SK-N-SH (cell line): ENCODE data around the gene ERLEC1. TPM values are rescaled to one million over a fixed set of nuclear protein-coding genes. Genes with fewer than 3 reads are reported as not detected.

Source experiments
- CTCF ChIA-PET: fragments of 300-600, 350-600 bp; formaldehyde crosslinking; extraction: SDS; loops from one replicate; lab custom pipeline; 2021; lab: Yijun Ruan, JAX
- POLR2A ChIA-PET: fragments of 350-600 bp; sonication (Branson Sonifier 250); formaldehyde crosslinking; extraction: SDS; loops from one replicate; lab custom pipeline; 2020; ENCODE audit warnings: antibody characterized with exemption, inconsistent platforms; lab: Yijun Ruan, JAX
- DNase-seq: peaks from one replicate; pipeline ENCODE4 v3.0.0; 2012
- H2AFZ ChIP-seq: fragments of 200-600 bp; sonication (generic); 2 replicates; pipeline ENCODE4 v1.8.1; 2016; ENCODE audit warnings: antibody characterized with exemption, mild to moderate bottlenecking, low read depth
- H3F3A ChIP-seq: fragments of 200-600 bp; sonication (generic); replicated peaks from 2 replicates; pipeline ENCODE3; 2016; ENCODE audit warnings: antibody characterized with exemption, mild to moderate bottlenecking; ENCODE audit not compliant: insufficient read depth
- H3K27ac ChIP-seq, 2 experiments: fragments of 200-500 bp in 1 of 2; fragments of 200-600 bp in 1 of 2; sonication (Bioruptor generic) in 1 of 2; sonication (generic), shearing (Covaris generic) in 1 of 2; 2 replicates each; pipeline versions ENCODE4 v1.5.1 to v1.6.1; 2014 to 2016; ENCODE audit warnings: low read depth in 2 of 2, inconsistent platforms in 1 of 2, low read length in 1 of 2, mild to moderate bottlenecking in 1 of 2, mixed read lengths in 1 of 2
- H3K27me3 ChIP-seq: fragments of 200-600 bp; sonication (generic), shearing (Covaris generic); 2 replicates; pipeline ENCODE4 v1.6.1; 2016; ENCODE audit warnings: mixed run types; ENCODE audit not compliant: insufficient read depth
- H3K36me3 ChIP-seq, 2 experiments: fragments of 200-500 bp in 1 of 2; fragments of 200-600 bp in 1 of 2; sonication (Bioruptor generic) in 1 of 2; sonication (generic) in 1 of 2; replicated peaks in 1 of 2; 2 replicates each; pipeline versions ENCODE3 to v1.5.1; 2014 to 2016; ENCODE audit warnings: low read length in 1 of 2, mild to moderate bottlenecking in 1 of 2; ENCODE audit not compliant: insufficient read depth in 2 of 2, control insufficient read depth in 1 of 2
- H3K4me1 ChIP-seq, 2 experiments: fragments of 200-500 bp in 1 of 2; fragments of 200-600 bp in 1 of 2; sonication (Bioruptor generic) in 1 of 2; sonication (generic), shearing (Covaris generic) in 1 of 2; 2 replicates each; pipeline versions ENCODE4 v1.5.1 to v1.6.1; 2014 to 2016; ENCODE audit warnings: low read depth in 1 of 2, low read length in 1 of 2, mixed run types in 1 of 2; ENCODE audit not compliant: insufficient read depth in 2 of 2, control insufficient read depth in 1 of 2
- H3K4me2 ChIP-seq: fragments of 200-600 bp; sonication (generic), shearing (Covaris generic); 2 replicates; pipeline ENCODE4 v1.6.1; 2017; ENCODE audit warnings: mixed run types
- H3K4me3 ChIP-seq, 2 experiments: fragments of 200-500 bp in 1 of 2; fragments of 200-600 bp in 1 of 2; sonication (Bioruptor generic) in 1 of 2; sonication (generic), shearing (Covaris generic) in 1 of 2; 2 replicates each; pipeline versions ENCODE4 v1.5.1 to v1.8.1; 2014 to 2016; ENCODE audit warnings: low read depth in 2 of 2, inconsistent platforms in 1 of 2, low read length in 1 of 2, mild to moderate bottlenecking in 1 of 2, mixed read lengths in 1 of 2, moderate library complexity in 1 of 2
- H3K79me2 ChIP-seq: fragments of 200-600 bp; sonication (generic); 2 replicates; pipeline ENCODE4 v1.8.1; 2017; ENCODE audit warnings: mild to moderate bottlenecking; ENCODE audit not compliant: insufficient read depth
- H3K9ac ChIP-seq: fragments of 200-600 bp; sonication (generic); 2 replicates; pipeline ENCODE4 v1.6.1; 2017; ENCODE audit warnings: mixed run types
- H3K9me2 ChIP-seq: fragments of 200-600 bp; sonication (generic); 2 replicates; pipeline ENCODE4 v1.6.1; 2017; ENCODE audit warnings: mixed run types
- H3K9me3 ChIP-seq: fragments of 200-600 bp; sonication (generic); 2 replicates; pipeline ENCODE4 v1.6.1; 2017; ENCODE audit warnings: mixed run types, mild to moderate bottlenecking, moderate library complexity
- H4K20me1 ChIP-seq: fragments of 200-600 bp; sonication (generic); 2 replicates; pipeline ENCODE4 v1.6.1; 2017; ENCODE audit warnings: mild to moderate bottlenecking, mixed run types; ENCODE audit not compliant: insufficient read depth
- CHD2 ChIP-seq: fragments of 150-350 bp; IDR thresholded peaks from 2 replicates; pipeline ENCODE4 v1.6.1; 2018; ENCODE audit warnings: low read length; ENCODE audit not compliant: partially characterized antibody
- EP300 ChIP-seq, 2 experiments: IDR thresholded peaks; 2 replicates each; pipeline versions ENCODE4 v1.4.0 to v1.6.1; 2012; ENCODE audit warnings: borderline replicate concordance in 1 of 2, low read depth in 1 of 2, low read length in 1 of 2
- EZH2phosphoT487 ChIP-seq: fragments of 200-600 bp; sonication (generic); IDR thresholded peaks from 2 replicates; pipeline ENCODE4 v1.6.1; 2017; ENCODE audit warnings: low read depth, mixed run types, mild to moderate bottlenecking, antibody characterized with exemption, moderate library complexity, borderline replicate concordance
- FOSL2 ChIP-seq: IDR thresholded peaks from 2 replicates; pipeline ENCODE4 v1.4.0; 2012; ENCODE audit warnings: low read depth, mild to moderate bottlenecking, moderate library complexity, borderline replicate concordance
- GABPA ChIP-seq: IDR thresholded peaks from 2 replicates; pipeline ENCODE4 v1.4.0; 2012; ENCODE audit warnings: low read depth, mild to moderate bottlenecking
- GATA2 ChIP-seq: sonication (generic); formaldehyde crosslinking; IDR thresholded peaks from 2 replicates; pipeline ENCODE4 v1.5.0; 2020; ENCODE audit warnings: mild to moderate bottlenecking, missing genetic modification reagents
- NRF1 ChIP-seq: IDR thresholded peaks from 2 replicates; pipeline ENCODE4 v1.6.1; 2012; ENCODE audit warnings: low read depth, mild to moderate bottlenecking, low read length
- POLR2AphosphoS5 ChIP-seq: IDR thresholded peaks from 2 replicates; pipeline ENCODE4 v1.6.1; 2012; ENCODE audit warnings: low read depth, low read length
- RAD21 ChIP-seq: IDR thresholded peaks from 2 replicates; pipeline ENCODE4 v1.6.1; 2012; ENCODE audit warnings: mild to moderate bottlenecking, low read length
- SIN3A ChIP-seq: IDR thresholded peaks from 2 replicates; pipeline ENCODE4 v1.6.1; 2012; ENCODE audit warnings: low read depth, mild to moderate bottlenecking, low read length, moderate library complexity, borderline replicate concordance
- TAF1 ChIP-seq: IDR thresholded peaks from 2 replicates; pipeline ENCODE4 v1.6.1; 2012; ENCODE audit warnings: low read depth, mild to moderate bottlenecking, low read length, moderate library complexity, borderline replicate concordance
- WGBS: methylation state at CpG from one replicate; pipeline ENCODE4 v1.1.6; 2017; ENCODE audit warnings: low lambda C conversion rate; 5-methylcytosine and 5-hydroxymethylcytosine counted together
- polyA plus RNA-seq, 3 experiments: library from polyadenylated mRNA; depleted of rRNA; stranded (reverse); fragments of >200 nt; gene quantifications; 2 replicates each; pipeline ENCODE4 v1.2.3, GENCODE V29; 2012
- TF ChIP-seq, protein P1 (sequence below): IDR thresholded peaks from 2 replicates; pipeline ENCODE4; 2012
- TF ChIP-seq, protein P2 (sequence below): fragments of 150-350 bp; IDR thresholded peaks from 2 replicates; pipeline ENCODE4 v1.6.1; 2016; ENCODE audit warnings: mild to moderate bottlenecking, low read depth, low read length
- TF ChIP-seq, protein P3 (sequence below): IDR thresholded peaks from 2 replicates; pipeline ENCODE4 v1.4.0; 2012; ENCODE audit warnings: low read depth, borderline replicate concordance
- TF ChIP-seq, protein P4 (sequence below): fragments of 200-600 bp; sonication (generic); IDR thresholded peaks from 2 replicates; pipeline ENCODE4 v1.6.1; 2017; ENCODE audit warnings: antibody characterized with exemption, mild to moderate bottlenecking, moderate library complexity
- TF ChIP-seq, protein P5 (sequence below): fragments of 150-350 bp; IDR thresholded peaks from 2 replicates; pipeline ENCODE4 v1.6.1; 2017; ENCODE audit warnings: antibody characterized with exemption, low read length, low read depth, borderline replicate concordance

The ERLEC1 gene
- polyA plus RNA-seq, 1 of the 3 experiments (the other 2 are of a cell fraction) = 61.7 TPM

DNA sequence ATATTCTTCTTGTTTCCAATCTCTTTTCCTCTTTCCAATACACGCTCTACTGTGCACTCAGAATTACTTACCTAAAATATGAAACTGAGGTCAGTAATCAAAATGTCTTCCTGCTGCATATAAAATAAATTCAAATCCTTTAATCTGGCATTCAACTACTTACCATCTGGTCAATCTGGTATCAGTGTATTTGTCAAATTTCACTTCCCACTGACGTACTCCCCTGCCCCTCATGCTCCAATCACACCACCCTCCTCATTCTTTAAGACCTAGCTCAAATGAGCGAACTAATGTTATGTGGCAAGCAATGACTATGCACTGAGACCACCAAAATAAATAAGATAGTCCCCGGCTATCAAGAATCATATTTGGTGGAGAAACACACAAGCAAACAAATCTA is 6.8 kb upstream of the ERLEC1 start:
- ChIA-PET CTCF (interaction anchor here (1.4 kb wide), 1 partner anchor 12 kb away, joined by 4 read pairs; the partner anchor contains the start of gene CHAC2), POLR2A (no interaction called here)

DNA sequence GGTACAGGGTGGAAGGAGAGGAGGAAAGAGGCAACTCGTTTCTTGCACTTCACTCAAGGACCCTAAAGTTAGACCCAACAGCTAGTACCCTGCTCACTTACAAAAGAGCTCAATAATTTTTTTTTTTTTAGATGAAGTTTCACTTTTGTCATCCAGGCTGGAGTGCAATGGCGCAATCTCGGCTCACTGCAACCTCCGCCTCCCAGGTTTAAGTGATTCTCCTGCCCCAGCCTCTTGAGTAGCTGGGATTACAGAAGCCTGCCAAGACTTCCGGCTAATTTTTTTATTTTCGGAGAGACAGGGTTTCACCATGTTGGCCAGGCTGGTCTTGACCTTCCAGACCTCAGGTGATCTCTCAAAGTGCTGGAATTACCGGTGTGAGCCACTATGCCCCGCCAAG is 4.2 kb upstream of the ERLEC1 start:
- no peaks in the 10 kb centered on the region for H3K27me3 ChIP-seq
- peaks cover 5 to 13% of the 10 kb centered on the region in 2 experiments for H3K36me3 ChIP-seq
- no peaks in the 10 kb centered on the region for H3K9me3 ChIP-seq
- H3K9me2 ChIP-seq = no peaks in the 10 kb centered on the region
- WGBS = 96% methylated on average over 8 of the region's 8 CpGs
- H3K9ac ChIP-seq = no peak overlapping the region
- no peak overlapping the region for H2AFZ ChIP-seq
- H3K27ac ChIP-seq = no peak overlapping the region
- H4K20me1 ChIP-seq = no peaks in the 10 kb centered on the region
- DNase-seq = no peak
- peaks cover 9% of the 10 kb centered on the region for H3F3A ChIP-seq
- H3K4me2 ChIP-seq = no peak overlapping the region
- ChIA-PET CTCF (no interaction called here), POLR2A (no interaction called here)
- peaks cover 5 to 10% of the 10 kb centered on the region in 2 experiments; a peak in 3 of 4 replicates for H3K4me1 ChIP-seq
- no peak overlapping the region for H3K4me3 ChIP-seq
- peaks cover 98% of the 10 kb centered on the region for H3K79me2 ChIP-seq
- TF ChIP-seq, protein P1, sequence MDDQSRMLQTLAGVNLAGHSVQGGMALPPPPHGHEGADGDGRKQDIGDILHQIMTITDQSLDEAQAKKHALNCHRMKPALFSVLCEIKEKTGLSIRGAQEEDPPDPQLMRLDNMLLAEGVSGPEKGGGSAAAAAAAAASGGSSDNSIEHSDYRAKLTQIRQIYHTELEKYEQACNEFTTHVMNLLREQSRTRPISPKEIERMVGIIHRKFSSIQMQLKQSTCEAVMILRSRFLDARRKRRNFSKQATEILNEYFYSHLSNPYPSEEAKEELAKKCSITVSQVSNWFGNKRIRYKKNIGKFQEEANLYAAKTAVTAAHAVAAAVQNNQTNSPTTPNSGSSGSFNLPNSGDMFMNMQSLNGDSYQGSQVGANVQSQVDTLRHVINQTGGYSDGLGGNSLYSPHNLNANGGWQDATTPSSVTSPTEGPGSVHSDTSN = no peak
- TF ChIP-seq, protein P2, sequence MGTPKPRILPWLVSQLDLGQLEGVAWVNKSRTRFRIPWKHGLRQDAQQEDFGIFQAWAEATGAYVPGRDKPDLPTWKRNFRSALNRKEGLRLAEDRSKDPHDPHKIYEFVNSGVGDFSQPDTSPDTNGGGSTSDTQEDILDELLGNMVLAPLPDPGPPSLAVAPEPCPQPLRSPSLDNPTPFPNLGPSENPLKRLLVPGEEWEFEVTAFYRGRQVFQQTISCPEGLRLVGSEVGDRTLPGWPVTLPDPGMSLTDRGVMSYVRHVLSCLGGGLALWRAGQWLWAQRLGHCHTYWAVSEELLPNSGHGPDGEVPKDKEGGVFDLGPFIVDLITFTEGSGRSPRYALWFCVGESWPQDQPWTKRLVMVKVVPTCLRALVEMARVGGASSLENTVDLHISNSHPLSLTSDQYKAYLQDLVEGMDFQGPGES = no peak
- no peak for TF ChIP-seq GATA2
- no peak for TF ChIP-seq NRF1
- TF ChIP-seq EZH2phosphoT487 = no peak
- TF ChIP-seq POLR2AphosphoS5 = no peak
- TF ChIP-seq, protein P3, sequence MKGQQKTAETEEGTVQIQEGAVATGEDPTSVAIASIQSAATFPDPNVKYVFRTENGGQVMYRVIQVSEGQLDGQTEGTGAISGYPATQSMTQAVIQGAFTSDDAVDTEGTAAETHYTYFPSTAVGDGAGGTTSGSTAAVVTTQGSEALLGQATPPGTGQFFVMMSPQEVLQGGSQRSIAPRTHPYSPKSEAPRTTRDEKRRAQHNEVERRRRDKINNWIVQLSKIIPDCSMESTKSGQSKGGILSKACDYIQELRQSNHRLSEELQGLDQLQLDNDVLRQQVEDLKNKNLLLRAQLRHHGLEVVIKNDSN = no peak
- TF ChIP-seq EP300 (IDR thresholded peaks at IDR 0.05; ENCODE audit: borderline replicate concordance in 1 of 2, low read depth in 1 of 2, low read length in 1 of 2) = no peak
- no peak for TF ChIP-seq SIN3A

More for the DNA sequence above, 6.8 kb upstream of the ERLEC1 start:
- H2AFZ ChIP-seq = no peak overlapping the region
- no peak overlapping the region for H3K4me3 ChIP-seq
- H3K9me2 ChIP-seq = no peaks in the 10 kb centered on the region
- peaks cover 96% of the 10 kb centered on the region for H3K79me2 ChIP-seq
- no peaks in the 10 kb centered on the region for H4K20me1 ChIP-seq
- peaks cover 5 to 13% of the 10 kb centered on the region in 2 experiments for H3K36me3 ChIP-seq
- DNase-seq = no peak
- no peak overlapping the region for H3K4me2 ChIP-seq
- H3K9ac ChIP-seq = no peak overlapping the region
- TF ChIP-seq TAF1 (no peak), CHD2 (no peak), NRF1 (no peak), FOSL2 (no peak), GATA2 (no peak), EZH2phosphoT487 (no peak), GABPA (no peak), SIN3A (no peak), RAD21 (no peak)
- TF ChIP-seq, protein P4, sequence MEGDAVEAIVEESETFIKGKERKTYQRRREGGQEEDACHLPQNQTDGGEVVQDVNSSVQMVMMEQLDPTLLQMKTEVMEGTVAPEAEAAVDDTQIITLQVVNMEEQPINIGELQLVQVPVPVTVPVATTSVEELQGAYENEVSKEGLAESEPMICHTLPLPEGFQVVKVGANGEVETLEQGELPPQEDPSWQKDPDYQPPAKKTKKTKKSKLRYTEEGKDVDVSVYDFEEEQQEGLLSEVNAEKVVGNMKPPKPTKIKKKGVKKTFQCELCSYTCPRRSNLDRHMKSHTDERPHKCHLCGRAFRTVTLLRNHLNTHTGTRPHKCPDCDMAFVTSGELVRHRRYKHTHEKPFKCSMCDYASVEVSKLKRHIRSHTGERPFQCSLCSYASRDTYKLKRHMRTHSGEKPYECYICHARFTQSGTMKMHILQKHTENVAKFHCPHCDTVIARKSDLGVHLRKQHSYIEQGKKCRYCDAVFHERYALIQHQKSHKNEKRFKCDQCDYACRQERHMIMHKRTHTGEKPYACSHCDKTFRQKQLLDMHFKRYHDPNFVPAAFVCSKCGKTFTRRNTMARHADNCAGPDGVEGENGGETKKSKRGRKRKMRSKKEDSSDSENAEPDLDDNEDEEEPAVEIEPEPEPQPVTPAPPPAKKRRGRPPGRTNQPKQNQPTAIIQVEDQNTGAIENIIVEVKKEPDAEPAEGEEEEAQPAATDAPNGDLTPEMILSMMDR = no peak
- TF ChIP-seq, protein P5, sequence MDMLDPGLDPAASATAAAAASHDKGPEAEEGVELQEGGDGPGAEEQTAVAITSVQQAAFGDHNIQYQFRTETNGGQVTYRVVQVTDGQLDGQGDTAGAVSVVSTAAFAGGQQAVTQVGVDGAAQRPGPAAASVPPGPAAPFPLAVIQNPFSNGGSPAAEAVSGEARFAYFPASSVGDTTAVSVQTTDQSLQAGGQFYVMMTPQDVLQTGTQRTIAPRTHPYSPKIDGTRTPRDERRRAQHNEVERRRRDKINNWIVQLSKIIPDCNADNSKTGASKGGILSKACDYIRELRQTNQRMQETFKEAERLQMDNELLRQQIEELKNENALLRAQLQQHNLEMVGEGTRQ = no peak
- TF ChIP-seq, protein P1 = no peak
- no peak overlapping the region for H3K27ac ChIP-seq
- no peaks in the 10 kb centered on the region for H3K27me3 ChIP-seq
- H3K9me3 ChIP-seq = no peaks in the 10 kb centered on the region
- peaks cover 2% of the 10 kb centered on the region for H3F3A ChIP-seq
- H3K4me1 ChIP-seq = peaks cover 4 to 5% of the 10 kb centered on the region in 2 experiments; a peak in 2 of 4 replicates
- 91% methylated on average over 4 of the region's 4 CpGs for WGBS
